Fibroblast of peridontal ligament (primary cell): Measurements from ENCODE around the gene OXER1.
"Not testable (repeated sequence)": the region's sequence is repeated elsewhere in the genome, so short reads cannot be mapped to it uniquely, and the experiment has no call there.

Source experiments
- DNase-seq: peaks from one replicate; pipeline ENCODE4 v3.0.0-alpha.2; 2010; ENCODE audit errors: extremely low read depth

Gene OXER1

DNA sequence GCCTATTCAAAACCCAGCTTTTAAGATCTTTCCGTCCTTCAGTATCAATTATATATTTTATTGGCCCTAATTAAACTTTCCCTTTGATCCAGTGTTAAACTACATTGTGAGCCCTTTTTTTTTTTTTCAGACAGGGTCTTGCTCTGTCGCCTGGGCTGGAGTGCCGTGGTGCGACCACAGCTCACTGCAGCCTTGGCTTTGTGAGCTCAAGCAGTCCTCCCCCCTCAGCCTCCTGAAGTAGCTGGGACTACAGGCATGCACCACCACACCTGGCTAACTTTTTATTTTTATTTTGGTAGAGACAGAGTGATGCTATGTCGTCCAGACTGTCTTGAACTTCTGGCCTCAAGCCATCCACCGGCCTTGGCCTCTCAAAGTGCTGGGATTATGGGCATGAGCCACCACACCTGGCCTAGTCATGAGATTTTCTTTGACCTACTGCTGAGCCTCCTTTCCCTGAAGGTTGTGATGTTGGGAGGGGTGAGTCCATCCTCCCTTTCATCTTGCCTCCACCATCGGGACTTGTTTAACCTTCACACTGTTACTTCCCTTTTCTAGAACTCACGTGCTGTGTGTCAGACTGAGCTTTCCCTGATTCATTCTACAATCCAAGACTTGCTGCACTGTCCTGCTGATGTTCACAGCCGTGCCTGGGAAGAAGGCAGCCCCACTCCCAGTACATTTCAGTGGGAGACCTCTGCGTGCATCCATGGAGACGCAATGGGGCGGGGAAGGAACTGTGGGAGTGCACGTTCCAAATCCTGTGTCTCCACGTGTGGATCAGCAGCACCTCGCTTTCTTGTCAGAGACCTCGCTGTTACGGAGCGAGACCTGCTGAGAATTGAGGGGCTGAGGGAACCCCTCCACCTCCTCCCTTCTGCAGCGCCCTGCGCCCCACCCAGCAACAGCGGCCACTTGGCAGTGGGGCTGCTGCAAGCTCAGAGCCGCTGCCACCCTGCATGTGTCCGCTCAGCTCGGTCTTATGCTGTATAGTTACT is 10.8 kb downstream of the OXER1 start:
- DNase-seq, result no peak

DNA sequence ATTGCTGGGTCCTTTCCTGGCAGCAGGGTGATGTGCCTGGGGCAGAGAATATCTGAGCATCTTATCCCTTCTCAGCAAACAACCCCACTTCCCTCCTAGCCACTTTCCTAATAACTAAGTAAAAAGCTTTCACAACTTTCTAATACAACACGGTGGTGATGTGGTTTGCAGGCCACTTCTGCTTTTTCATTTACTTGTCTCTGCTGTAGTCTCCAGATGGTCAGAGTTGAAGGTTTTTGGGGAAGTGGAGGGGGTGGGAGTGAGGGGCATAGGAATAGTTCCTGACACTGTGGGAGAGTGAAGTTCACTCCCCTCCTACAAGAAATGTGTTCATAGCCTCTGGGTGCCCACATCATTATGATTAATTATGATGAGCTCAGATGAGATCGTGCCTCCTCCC is 11.6 kb downstream of the OXER1 start:
- no peak for DNase-seq

DNA sequence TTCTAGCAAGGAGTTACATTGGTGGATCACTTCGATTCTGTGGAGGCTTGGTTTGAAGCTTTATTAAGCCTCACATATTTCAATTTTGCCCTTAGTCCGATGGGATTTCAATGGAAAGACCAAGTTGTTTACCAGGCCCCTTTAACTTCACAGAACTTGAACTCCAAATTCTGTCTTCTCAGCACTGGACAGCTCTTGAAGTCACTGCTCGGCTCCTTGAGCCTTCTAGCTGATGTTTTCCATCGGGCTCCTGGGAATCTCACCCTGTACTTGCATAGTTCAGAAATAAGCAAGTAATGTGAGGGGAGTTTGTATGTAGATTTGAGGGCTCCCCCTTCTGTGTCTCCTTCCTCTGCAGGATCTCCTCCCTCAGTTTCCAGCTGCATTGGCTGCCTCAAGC is 15.1 kb downstream of the OXER1 start:
- no peak for DNase-seq

DNA sequence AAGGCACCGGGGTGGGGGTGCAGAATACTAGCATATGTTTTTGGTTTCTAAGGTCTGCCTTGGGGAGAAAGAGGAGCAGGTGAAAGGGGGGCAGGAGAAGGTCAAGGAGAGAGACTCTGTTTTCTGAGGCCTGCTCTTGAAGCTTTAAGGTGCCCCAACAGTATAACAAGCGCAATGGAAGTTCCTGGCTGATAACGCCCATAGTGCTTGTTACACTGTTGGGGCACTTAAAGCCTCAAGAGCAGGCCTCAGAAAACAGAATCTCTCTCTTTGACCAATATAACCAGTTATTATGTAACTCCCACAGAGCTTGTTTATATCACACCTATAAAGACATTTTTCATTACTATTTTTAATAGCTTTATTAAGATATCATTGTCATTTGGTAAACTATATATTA is 16.5 kb downstream of the OXER1 start:
- no peak for DNase-seq

DNA sequence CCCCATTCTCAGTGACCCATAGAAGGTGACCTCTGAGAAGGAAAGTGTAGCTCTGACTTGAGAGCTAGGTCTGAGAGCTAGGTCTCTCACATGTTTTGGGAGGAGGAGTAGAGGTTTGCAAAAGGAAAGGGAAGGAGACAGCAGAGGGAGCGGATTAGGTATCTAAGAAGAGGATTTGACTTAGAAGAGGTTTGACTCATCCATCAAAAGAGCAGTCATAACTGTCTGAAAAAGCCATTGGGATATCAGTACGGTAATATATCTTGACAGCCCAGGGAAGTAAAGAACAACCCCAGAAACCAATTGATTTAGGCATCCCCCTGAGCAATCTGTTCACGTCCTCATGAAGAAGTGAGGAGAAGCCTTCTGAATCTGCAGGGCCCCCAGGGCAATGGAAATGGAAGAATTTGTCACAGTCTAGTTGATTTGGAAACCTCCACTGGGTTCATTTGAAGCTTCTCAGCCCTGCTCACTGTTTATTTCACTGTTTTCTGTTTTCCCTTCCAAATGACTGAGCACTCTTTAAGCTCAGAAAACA is 19.3 kb downstream of the OXER1 start:
- DNase-seq, result no peak

DNA sequence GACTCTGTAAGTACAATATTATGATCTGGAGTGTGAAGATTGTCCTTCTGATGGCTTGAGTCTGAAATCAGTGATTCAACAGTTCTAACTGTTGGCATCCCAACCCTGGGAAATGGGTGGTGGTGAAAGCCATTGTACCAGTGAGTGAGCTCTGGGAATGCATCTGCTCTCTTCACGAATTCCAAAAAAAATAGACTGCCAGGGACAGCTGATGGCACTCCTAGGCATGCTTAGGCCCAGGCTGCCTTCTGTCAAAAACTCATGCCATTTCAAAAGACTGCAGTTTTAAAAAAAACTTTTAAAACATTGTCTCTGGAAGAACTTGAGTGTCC is 20.3 kb downstream of the OXER1 start:
- DNase-seq, result no peak

DNA sequence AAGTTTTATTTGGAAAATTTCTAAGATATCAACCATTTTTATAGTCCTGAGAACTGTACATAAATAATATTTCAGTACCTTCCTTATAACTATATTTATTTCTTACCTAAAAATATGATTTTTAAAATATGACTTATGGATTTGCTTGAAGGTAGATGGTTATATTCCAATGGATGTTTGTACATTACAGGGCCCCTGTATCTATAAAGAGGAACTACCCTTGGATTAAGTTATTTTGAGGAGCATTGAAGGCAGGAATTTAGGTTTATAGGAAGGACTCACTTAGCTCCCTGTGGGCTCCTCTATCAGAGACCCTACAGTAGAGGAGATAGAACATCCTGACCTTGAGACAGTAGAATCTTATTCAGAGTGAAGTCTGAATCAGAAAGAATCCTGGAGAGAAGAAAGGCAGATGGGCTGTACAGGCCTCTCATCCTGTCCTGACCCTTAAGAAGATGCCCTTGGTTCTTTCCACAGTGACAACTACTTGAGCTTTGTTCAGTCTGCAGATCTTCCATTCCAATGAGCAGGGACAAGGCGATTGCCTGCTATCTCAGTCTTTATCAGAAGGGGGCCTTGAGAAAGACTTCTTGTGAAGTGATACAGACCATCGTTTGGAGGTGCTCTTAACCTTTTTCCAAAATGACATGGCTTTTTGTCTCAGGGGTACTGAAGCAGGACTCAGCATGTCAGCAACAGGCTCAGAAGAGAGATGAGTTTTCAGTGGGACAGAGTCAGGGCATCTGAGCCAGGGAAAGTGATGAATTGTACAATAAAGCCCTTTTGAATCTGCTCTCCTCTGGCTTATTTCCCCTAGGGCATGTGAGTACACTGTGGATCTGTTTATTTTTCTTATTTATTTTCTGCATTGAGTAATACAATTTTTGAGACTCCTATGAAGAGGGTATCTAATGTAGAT is 20.9 kb downstream of the OXER1 start:
- DNase-seq, result no peak

DNA sequence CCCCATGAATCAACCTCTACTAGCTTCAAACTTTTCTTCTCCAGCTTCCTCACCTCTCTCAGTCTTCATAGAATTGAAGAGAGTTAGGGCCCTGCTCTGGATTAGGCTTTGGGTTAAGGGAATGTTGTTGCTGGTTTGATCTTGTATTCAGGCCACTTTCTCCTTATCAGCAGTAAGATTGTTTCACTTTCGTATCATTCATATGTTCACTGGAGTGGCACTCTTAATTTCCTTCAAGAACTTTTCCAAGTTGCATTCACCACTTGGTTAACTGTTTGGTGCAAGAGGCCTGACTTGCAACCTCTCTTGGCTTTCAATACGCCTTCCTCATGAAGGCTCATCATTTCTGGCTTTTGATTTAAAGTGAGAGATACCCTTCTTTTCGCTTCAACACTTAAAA is 22.8 kb downstream of the OXER1 start:
- DNase-seq, result no peak

DNA sequence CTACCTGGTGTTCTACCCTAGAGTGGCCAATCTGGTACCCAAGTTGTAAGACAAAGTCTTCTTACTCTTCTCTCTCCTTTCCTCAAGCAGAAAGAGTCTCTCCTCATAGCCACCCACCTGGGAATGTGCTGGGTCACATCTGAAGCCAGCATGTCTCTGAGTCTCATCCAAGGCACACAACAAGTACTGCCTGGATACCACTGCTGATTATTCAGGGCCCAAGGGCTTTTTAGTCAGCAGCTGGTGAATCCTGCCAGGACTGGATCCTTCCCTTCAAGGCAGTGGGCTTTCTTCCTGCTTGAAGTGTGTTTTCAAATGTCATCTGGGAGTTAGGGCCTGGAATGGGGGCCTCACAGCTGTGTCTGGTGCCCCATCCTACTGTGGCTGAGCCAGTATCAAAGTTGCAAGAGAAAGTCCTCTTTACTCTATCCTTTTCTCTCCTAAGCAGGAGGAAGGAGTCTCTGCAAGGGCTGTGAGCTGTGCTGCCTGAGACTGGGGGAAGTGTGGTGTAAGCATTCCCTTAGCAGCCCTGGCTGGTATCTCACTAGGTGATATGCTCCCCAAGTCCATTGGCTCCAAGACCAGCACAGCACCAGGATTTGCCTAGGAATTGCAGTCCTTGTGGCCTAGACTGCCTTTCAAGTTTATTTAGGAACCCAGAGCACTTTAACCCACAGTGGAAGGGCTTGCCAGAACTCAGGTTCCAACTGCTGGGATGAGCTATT is 27.2 kb downstream of the OXER1 start:
- DNase-seq, result no peak

DNA sequence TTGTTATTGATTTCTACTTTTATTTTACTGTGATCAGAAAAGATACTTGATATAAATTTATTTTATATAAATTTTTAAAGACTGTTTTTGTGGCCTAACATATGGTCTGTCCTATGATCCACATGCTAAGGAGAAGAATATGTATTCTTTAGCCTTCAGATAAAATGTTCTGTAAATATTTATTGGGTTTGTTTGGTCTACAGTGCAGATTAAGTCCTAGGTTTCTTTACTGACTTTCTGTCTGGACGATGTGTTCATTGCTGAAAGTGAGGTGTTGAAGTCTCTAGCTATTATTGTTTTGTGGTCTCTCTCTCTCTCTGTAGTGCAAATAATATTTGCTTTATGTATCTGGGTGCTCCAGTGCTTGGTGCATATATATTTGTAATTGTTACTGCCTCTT is 30.1 kb downstream of the OXER1 start:
- DNase-seq, result no peak

DNA sequence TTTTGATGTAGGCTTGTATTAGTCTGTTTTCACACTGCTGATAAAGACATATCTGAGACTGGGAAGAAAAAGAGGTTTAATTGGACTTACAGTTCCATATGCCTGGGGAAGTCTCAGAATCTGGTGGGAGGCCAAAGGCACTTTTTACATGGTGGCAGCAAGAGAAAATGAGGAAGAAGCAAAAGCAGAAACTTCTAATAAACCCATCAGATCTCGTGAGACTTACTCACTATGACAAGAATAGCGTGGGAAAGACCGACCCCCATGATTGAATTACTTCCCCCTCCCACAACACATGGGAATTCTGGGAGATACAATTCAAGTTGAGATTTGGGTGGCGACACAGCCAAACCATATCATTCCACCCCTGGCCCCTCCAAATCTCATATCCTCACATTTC is 32.6 kb downstream of the OXER1 start:
- DNase-seq, result not testable (repeated sequence)

DNA sequence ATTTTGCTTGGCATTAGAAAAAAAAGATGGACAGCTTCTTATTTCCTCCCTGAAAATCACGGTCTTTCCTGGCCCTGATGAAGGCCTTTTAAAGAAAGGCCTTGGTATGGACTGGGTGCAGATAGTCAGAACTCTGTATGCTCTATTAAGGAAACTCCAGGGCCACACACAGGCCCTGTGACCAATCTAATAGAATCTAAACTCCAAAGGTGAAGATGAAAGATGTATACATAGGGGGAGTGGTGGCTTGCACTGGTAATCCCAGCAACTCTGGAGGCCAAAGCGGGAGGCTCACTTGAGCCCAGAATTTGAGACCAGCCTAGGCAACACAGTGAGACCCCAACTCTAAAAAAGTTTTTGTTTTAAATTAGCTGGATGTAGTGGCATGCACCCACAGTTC is 37.3 kb downstream of the OXER1 start:
- no peak for DNase-seq

DNA sequence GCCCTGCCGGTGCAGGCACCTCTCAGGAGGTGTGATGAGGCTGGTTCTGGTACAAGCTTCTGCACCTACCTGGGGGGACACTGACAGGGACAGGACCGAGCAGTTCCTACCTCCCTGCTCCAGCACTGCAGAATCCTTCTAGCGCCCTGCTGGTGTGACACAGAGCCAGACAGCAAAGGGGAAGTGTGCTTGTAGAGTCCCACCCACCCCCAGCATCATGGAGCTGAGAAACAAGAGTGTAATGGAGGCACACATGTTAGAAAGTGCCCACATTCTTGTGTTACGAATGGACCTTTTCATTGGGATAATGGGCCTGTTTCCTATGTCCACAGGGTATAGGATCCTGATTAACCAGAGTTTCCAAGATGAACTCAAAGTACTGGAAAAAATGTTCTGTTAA is 38.3 kb downstream of the OXER1 start:
- DNase-seq, result no peak

DNA sequence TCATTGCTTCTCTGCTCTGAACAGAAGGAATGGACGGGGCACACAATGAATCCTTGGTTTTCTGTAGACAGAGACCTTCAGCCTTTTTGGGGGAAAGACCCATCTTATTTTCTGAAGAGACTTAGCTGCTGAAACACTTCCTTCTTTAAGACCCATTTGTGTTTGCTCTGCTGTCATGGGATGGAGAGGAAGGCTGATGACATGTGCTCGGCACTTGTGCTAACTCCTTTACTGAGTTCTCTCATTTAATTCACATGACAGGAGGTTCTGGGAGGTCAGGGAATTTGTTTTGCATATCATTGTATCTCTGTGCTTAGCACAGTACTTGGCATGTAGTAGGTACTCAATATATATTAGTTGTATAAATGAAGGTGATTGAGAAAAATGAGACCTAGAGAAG is 39.0 kb downstream of the OXER1 start:
- no peak for DNase-seq

DNA sequence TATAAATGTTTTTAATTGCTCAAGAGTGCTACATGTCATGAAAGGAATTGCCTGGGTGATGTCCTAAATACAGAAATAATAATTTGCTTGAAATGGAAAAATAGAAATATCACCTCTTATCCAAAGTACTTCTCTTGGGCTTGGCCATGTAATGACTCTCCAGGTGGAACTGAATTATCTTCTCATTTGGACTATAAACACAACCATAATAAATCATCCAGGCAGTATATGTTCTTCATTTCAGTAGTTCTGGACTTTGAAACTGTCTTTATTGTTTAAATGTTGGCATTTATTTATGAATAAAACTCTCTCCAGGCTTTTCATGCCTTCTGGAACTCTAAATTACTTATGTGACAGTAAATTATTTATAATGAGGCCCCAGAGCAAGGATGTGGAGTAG is 40.5 kb downstream of the OXER1 start:
- DNase-seq, result no peak

DNA sequence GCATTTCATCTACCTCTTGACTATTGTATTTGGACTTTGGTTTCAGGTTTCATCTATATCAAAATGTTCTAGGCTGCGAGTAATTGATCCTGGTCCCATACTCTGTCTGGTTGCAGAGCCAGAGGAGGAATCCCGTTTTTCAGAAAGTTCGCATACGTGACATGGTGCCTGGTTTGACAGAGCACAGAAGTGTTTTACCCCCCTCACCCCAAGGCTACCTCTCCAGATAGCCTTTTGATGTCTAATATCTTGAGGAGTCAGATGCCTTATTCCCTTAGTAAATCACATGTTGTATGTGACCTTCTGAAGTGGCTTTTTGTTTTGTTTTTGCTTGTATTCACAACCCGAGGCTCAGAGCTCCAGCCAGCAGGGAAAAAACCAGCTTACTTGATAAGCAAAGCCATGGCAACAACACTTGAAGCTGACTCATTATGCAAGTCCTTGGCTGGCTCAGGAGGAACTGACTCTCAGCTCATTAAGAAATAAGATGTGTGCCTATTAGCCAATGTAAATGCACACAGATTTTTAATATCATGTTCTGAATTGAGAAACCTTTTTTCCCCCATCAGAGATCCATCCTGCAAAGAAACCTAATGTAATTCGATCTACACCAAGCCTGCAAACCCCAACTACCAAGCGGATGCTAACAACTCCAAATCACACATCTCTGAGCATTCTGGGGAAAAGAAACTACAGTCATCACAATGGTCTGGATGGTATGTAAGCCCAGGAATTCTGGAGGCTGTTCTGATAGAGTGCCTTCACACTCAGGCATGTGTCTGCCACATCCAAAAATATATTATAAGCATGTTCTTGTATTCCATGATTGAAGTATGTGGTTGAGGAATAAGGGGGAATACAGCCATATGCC is 41.4 kb downstream of the OXER1 start:
- peak; percentile 86 for DNase-seq

DNA sequence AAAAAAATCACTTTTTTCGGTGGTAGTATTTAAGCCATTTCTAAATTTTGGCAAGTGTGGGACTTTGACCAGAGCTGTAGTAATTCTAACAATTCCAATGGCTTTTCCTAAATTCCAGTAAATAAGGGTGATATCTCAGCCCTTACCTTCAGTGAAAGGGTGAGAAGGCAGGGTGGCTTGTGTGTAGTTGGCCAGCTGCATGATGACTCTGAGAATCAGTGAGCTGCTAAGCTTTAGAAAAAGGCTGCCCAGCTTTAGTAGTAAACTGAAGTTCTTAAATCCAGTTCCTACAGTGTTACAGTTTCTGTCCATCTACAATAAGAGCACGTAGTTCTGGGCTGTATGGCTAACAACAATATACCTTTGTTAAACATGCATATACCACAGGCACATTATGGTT is 42.0 kb downstream of the OXER1 start:
- no peak for DNase-seq

DNA sequence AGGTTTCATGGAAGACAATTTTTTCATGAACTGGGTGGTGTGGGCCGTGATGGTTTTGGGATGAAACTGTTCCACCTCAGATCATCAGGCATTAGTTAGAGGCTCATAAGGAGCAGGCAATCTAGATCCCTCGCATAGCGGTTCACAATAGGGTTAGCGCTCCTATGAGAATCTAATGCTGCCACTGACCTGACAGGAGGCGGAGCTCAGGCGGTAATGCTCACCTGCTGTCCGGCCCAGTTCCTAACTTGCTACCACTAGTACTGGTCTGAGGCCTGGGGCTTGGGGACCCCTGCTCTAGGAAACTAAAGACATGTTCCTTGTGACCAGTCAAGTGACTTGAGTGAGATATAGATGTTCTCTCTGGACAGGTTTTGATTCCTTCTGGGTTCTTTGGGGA is 49.2 kb downstream of the OXER1 start:
- no peak for DNase-seq

DNA sequence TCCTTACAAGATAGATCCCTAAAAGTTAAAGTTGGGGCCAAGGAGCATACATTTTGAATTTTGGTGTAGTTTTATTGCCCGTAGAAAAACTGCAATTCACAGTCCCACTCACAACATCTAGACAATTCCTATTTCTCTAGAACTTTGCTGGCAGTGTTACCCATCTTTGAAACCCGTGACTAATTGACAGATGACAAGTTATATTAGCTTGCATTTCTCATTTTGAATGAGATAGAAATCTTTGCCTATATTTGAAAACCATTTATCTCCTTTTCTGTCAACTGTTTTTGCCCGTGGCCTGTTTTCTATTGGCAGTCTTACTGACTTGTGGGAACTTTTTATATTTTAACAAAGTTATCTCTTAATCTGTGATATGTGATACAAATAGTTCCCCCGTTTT is 50.0 kb downstream of the OXER1 start:
- no peak for DNase-seq

DNA sequence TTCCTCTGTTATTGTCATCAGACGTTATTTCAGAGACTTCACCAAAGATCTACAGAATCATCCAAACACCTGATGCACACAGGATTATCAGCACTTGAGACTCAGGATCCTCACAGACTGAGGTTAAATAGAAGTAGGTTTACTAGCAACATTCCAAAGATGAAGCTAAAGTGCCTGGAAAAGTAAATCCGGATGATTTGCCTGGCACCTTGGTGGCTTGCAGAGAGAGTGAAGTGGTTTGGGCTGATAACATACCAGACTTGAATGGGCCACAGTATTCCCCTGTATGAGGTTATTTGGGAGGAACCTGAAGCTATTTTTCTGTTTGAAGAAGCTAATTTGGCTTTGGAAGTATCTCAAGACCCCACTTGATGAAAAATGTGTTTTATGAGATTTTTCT is 51.0 kb downstream of the OXER1 start:
- DNase-seq, result no peak
